H1 (cell line): Measurements from ENCODE around the gene CDC42EP4. TPM values are rescaled to one million over a fixed set of nuclear protein-coding genes. Genes with fewer than 3 reads are reported as not detected.

Experiments
- CTCF ChIA-PET: fragments of 300-600 bp; sonication (Branson Sonifier 250); formaldehyde crosslinking; loops from one replicate; lab custom pipeline; 2021; ENCODE audit not compliant: partially characterized antibody; lab: Charles Lee
- POLR2A ChIA-PET: fragments of 300-600 bp; sonication (Branson Sonifier 250); formaldehyde crosslinking; loops from one replicate; lab custom pipeline; 2021; ENCODE audit warnings: inconsistent platforms; ENCODE audit not compliant: partially characterized antibody; lab: Charles Lee
- DNase-seq, 2 experiments: peaks; one replicate each; pipeline versions ENCODE4 v3.0.0 to v3.0.0-alpha.2; 2010 to 2022; ENCODE audit warnings: low spot score in 2 of 2, low read depth in 1 of 2, mixed read lengths in 1 of 2
- FAIRE-seq: peaks from 2 replicates; lab custom pipeline; 2011; peaks lifted over from hg19 to GRCh38; lab: Jason Lieb, UNC
- H2AFZ ChIP-seq: 2 replicates; pipeline ENCODE4 v1.8.1; 2012; ENCODE audit warnings: low read length, inconsistent platforms
- H2AK5ac ChIP-seq: 2 replicates; pipeline ENCODE4 v1.6.1; 2013; ENCODE audit warnings: low read depth, low read length
- H2BK120ac ChIP-seq: replicated peaks from 2 replicates; pipeline ENCODE3; 2013; ENCODE audit warnings: low read depth, low read length, inconsistent platforms
- H2BK12ac ChIP-seq: 2 replicates; pipeline ENCODE4 v1.6.1; 2013; ENCODE audit warnings: low read depth, low read length
- H2BK15ac ChIP-seq: 2 replicates; pipeline ENCODE4 v1.6.1; 2013; ENCODE audit warnings: low read length
- H2BK20ac ChIP-seq: 2 replicates; pipeline ENCODE4 v1.6.1; 2013; ENCODE audit warnings: low read length
- H2BK5ac ChIP-seq: 2 replicates; pipeline ENCODE4 v1.6.1; 2013; ENCODE audit warnings: low read depth, low read length
- H3K14ac ChIP-seq: 2 replicates; pipeline ENCODE4 v1.6.1; 2013; ENCODE audit warnings: inconsistent platforms; ENCODE audit not compliant: insufficient read length
- H3K18ac ChIP-seq: 2 replicates; pipeline ENCODE4 v1.6.1; 2013; ENCODE audit warnings: low read length; ENCODE audit errors: extremely low read depth
- H3K23ac ChIP-seq: 2 replicates; pipeline ENCODE4 v1.6.1; 2013; ENCODE audit warnings: inconsistent platforms; ENCODE audit not compliant: insufficient read length
- H3K23me2 ChIP-seq: 2 replicates; pipeline ENCODE4 v1.6.1; 2013; ENCODE audit warnings: low read depth, low read length
- H3K27ac ChIP-seq: 2 replicates; pipeline ENCODE4 v1.6.1; 2011; ENCODE audit warnings: low read depth, low read length, inconsistent platforms
- H3K27me3 ChIP-seq, 4 experiments: replicated peaks in 1 of 4; 1 replicate in 1 of 4; 2 replicates in 3 of 4; pipeline versions ENCODE4 v1.6.1 to v1.8.1; 2011 to 2013; ENCODE audit warnings: low read length in 3 of 4, mild to moderate bottlenecking in 3 of 4, inconsistent platforms in 2 of 4, mixed read lengths in 2 of 4, moderate library complexity in 1 of 4; ENCODE audit not compliant: control insufficient read depth in 3 of 4, insufficient read depth in 3 of 4; ENCODE audit errors: extremely low read depth in 1 of 4
- H3K36me3 ChIP-seq, 4 experiments: 2 replicates each; pipeline versions ENCODE4 v1.6.1 to v1.8.1; 2011 to 2013; ENCODE audit warnings: mild to moderate bottlenecking in 4 of 4, low read length in 3 of 4, moderate library complexity in 2 of 4, control low read depth in 1 of 4, inconsistent platforms in 1 of 4; ENCODE audit not compliant: insufficient read depth in 4 of 4, control insufficient read depth in 2 of 4
- H3K4ac ChIP-seq: replicated peaks from 2 replicates; pipeline ENCODE3; 2013; ENCODE audit warnings: low read length, low read depth, mixed read lengths, inconsistent platforms; ENCODE audit not compliant: insufficient read length
- H3K4me1 ChIP-seq, 4 experiments: replicated peaks in 1 of 4; 1 replicate in 1 of 4; 2 replicates in 3 of 4; pipeline versions ENCODE4 v1.6.1 to v1.8.1; 2011 to 2013; ENCODE audit warnings: low read length in 3 of 4, inconsistent platforms in 2 of 4, mixed read lengths in 1 of 4; ENCODE audit not compliant: insufficient read depth in 4 of 4, control insufficient read depth in 3 of 4
- H3K4me2 ChIP-seq, 2 experiments: 2 replicates each; pipeline versions ENCODE4 v1.6.1 to v1.8.1; 2011 to 2013; ENCODE audit warnings: low read depth in 2 of 2, low read length in 2 of 2, control low read depth in 1 of 2, inconsistent platforms in 1 of 2, mild to moderate bottlenecking in 1 of 2; ENCODE audit not compliant: insufficient read depth in 1 of 2
- H3K4me3 ChIP-seq, 4 experiments: fragments of 200-600, 300-600 bp in 1 of 4; sonication (generic), shearing (Covaris generic), sonication (Bioruptor Twin) in 1 of 4; 2 replicates each; pipeline versions ENCODE4 v1.5.1 to v1.8.1; 2011 to 2016; ENCODE audit warnings: low read length in 4 of 4, low read depth in 3 of 4, control low read depth in 2 of 4, inconsistent platforms in 2 of 4, mild to moderate bottlenecking in 2 of 4, mixed read lengths in 1 of 4, moderate library complexity in 1 of 4; ENCODE audit not compliant: insufficient read depth in 2 of 4; ENCODE audit errors: extremely low read depth in 1 of 4
- H3K56ac ChIP-seq: replicated peaks from 2 replicates; pipeline ENCODE3; 2013; ENCODE audit warnings: low read depth, mild to moderate bottlenecking, mixed read lengths, low read length, inconsistent platforms; ENCODE audit not compliant: insufficient read length
- H3K79me1 ChIP-seq: 2 replicates; pipeline ENCODE4 v1.6.1; 2013; ENCODE audit warnings: low read depth, low read length, control low read depth
- H3K79me2 ChIP-seq, 2 experiments: 2 replicates each; pipeline versions ENCODE4 v1.6.1 to v1.8.1; 2012 to 2013; ENCODE audit warnings: low read length in 2 of 2, mild to moderate bottlenecking in 2 of 2, inconsistent platforms in 1 of 2; ENCODE audit not compliant: insufficient read depth in 2 of 2, control insufficient read depth in 1 of 2
- H3K9ac ChIP-seq, 4 experiments: replicated peaks in 1 of 4; 1 replicate in 1 of 4; 2 replicates in 3 of 4; pipeline versions ENCODE4 v1.6.1 to v1.8.1; 2011 to 2013; ENCODE audit warnings: low read depth in 3 of 4, low read length in 3 of 4, control low read depth in 2 of 4, mild to moderate bottlenecking in 2 of 4, moderate library complexity in 2 of 4, inconsistent platforms in 1 of 4; ENCODE audit errors: extremely low read depth in 1 of 4
- H3K9me3 ChIP-seq, 2 experiments: 2 replicates each; pipeline versions ENCODE4 v1.6.1 to v1.8.1; 2012 to 2013; ENCODE audit warnings: mild to moderate bottlenecking in 2 of 2, moderate library complexity in 2 of 2, control low read depth in 1 of 2, inconsistent platforms in 1 of 2, low read depth in 1 of 2, low read length in 1 of 2, mixed read lengths in 1 of 2; ENCODE audit not compliant: insufficient read depth in 2 of 2
- H4K20me1 ChIP-seq, 2 experiments: replicated peaks in 1 of 2; 2 replicates each; pipeline versions ENCODE3 to v1.8.1; 2011 to 2013; ENCODE audit warnings: inconsistent platforms in 2 of 2, low read length in 2 of 2, mild to moderate bottlenecking in 1 of 2; ENCODE audit not compliant: insufficient read depth in 2 of 2, control insufficient read depth in 1 of 2
- H4K5ac ChIP-seq: 2 replicates; pipeline ENCODE4 v1.6.1; 2013; ENCODE audit warnings: low read length, low read depth, mixed read lengths, inconsistent platforms; ENCODE audit not compliant: insufficient read length
- H4K8ac ChIP-seq: 2 replicates; pipeline ENCODE4 v1.8.0; 2013; ENCODE audit warnings: mild to moderate bottlenecking, moderate library complexity, low read length, inconsistent platforms; ENCODE audit not compliant: insufficient read depth; ENCODE audit errors: extremely low read depth
- H4K91ac ChIP-seq: replicated peaks from 2 replicates; pipeline ENCODE3; 2013; ENCODE audit warnings: low read length, mixed read lengths, inconsistent platforms; ENCODE audit not compliant: insufficient read length
- GABPA ChIP-seq: IDR thresholded peaks from 2 replicates; pipeline ENCODE4 v1.6.1; 2011; ENCODE audit warnings: mild to moderate bottlenecking, low read length, moderate library complexity, borderline replicate concordance; ENCODE audit not compliant: insufficient read depth
- JUN ChIP-seq: IDR thresholded peaks from 2 replicates; pipeline ENCODE4 v1.6.1; 2011; ENCODE audit warnings: low read depth, mild to moderate bottlenecking, improper control_type of control experiment, low read length
- SIN3A ChIP-seq, 2 experiments: IDR thresholded peaks in 1 of 2; conservative IDR thresholded peaks in 1 of 2; 2 replicates each; pipeline ENCODE4 v1.6.1; 2011 to 2012; ENCODE audit warnings: low read length in 2 of 2, improper control_type of control experiment in 1 of 2, low read depth in 1 of 2, mild to moderate bottlenecking in 1 of 2
- YY1 ChIP-seq: IDR thresholded peaks from 2 replicates; pipeline ENCODE4 v1.6.1; 2011; ENCODE audit warnings: low read depth, mild to moderate bottlenecking, low read length
- WGBS, 2 experiments: shearing (Covaris generic) in 1 of 2; methylation state at CpG; one replicate each; pipeline versions ENCODE4 v1.1.6 to v1.1.7; 2013 to 2015; ENCODE audit warnings: low lambda C conversion rate in 2 of 2, mixed read lengths in 2 of 2, inconsistent platforms in 1 of 2, low coverage in 1 of 2, missing lambda C conversion rate in 1 of 2; ENCODE audit not compliant: insufficient replicate concordance in 2 of 2, insufficient coverage in 1 of 2, insufficient read length in 1 of 2; ENCODE audit errors: extremely low coverage in 1 of 2, missing lambda C conversion rate in 1 of 2; 5-methylcytosine and 5-hydroxymethylcytosine counted together
- polyA plus RNA-seq, 7 experiments: library from polyadenylated mRNA; depleted of rRNA in 3 of 7; stranded (reverse) in 5 of 7; unstranded in 2 of 7; fragments of >200 nt in 5 of 7; fragments of 200-250 nt in 2 of 7; gene quantifications; 1 replicate in 5 of 7; 2 replicates in 1 of 7; 4 replicates in 1 of 7; pipeline versions ENCODE4 v1.2.1 to v1.2.3, GENCODE V29; 2011 to 2013; ENCODE audit warnings: missing spikeins in 2 of 7, mixed read lengths in 2 of 7
- total RNA-seq: library from RNA; stranded (reverse); fragmentation: NEBNext Ultra II Directional; extraction: Animal tissue kit (Norgen Biotek cat#: 25700); gene quantifications from 2 replicates; pipeline ENCODE4 v1.2.1, GENCODE V29; 2021

CDC42EP4 gene
- total and polyA plus RNA-seq, 2 of the 8 experiments (the other 6 are each of a cell fraction or from before 2014, with no cell fraction given) = 8.8 to 12.6 TPM

DNA sequence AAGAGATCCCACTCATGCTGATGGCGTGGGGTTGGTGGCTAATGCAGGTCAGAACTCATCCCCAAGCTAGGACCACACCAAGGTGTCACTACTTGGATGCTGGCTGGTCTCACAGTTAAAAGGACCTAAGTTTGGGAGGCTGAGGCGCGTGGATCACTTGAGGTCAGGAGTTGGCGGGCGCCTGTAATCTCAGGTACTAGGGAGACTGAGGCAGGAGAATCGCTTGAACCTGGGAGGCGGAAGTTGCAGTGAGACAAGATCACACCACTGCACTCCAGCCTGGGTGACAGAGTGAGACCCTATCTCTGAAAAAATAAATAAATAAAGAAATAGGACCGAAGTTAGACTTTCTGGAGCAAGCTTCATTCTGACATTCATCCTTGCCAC, 6.6 kb upstream of the CDC42EP4 start:
- 90% methylated on average over 8 of the region's 8 CpGs; no CpG with 5 or more reads in 1 of the 2 experiments for WGBS, 2 experiments
- H3K9ac ChIP-seq = no peak overlapping the region

More for the DNA sequence above, 6.6 kb upstream of the CDC42EP4 start:
- H3K79me2 ChIP-seq = no peaks in the 10 kb centered on the region
- H2AK5ac ChIP-seq = no peak overlapping the region
- H4K20me1 ChIP-seq = no peaks in the 10 kb centered on the region
- H2BK5ac ChIP-seq = no peak overlapping the region
- no peak overlapping the region for H2BK120ac ChIP-seq
- H3K14ac ChIP-seq = no peak overlapping the region
- no peak overlapping the region for H2BK12ac ChIP-seq
- no peak overlapping the region for H3K18ac ChIP-seq
- no peaks in the 10 kb centered on the region for H3K79me1 ChIP-seq
- no peak overlapping the region for H3K4me3 ChIP-seq
- H3K56ac ChIP-seq = no peak overlapping the region
- H3K4me2 ChIP-seq = no peak overlapping the region
- H4K5ac ChIP-seq = no peak overlapping the region
- 0 out of 2 replicates have a peak overlapping the region, but pooled peaks have one; percentile 15 for H2BK20ac ChIP-seq
- FAIRE-seq (no peak), DNase-seq (no peak)
- POLR2A ChIA-PET = no interaction called here
- no peaks in the 10 kb centered on the region for H3K36me3 ChIP-seq
- TF ChIP-seq SIN3A (conservative IDR thresholded peaks at IDR 0.05 in 1 of 2, IDR thresholded peaks at IDR 0.05 in 1 of 2; ENCODE audit: low read depth in 1 of 2, low read length in 2 of 2) = no peak
- no peak for TF ChIP-seq YY1
- TF ChIP-seq GABPA = no peak
- TF ChIP-seq JUN = no peak
- peaks cover 0 to 6% (median 3%) of the 10 kb centered on the region in 4 experiments; a peak in 4 of 7 replicates for H3K4me1 ChIP-seq
- H3K23ac ChIP-seq = no peak overlapping the region
- H3K4ac ChIP-seq = no peak overlapping the region
- H4K8ac ChIP-seq = no peak overlapping the region
- no peak overlapping the region for H4K91ac ChIP-seq
- no peak overlapping the region for H3K27ac ChIP-seq
- H2BK15ac ChIP-seq = no peak overlapping the region
- CTCF ChIA-PET = interaction anchor here (0.6 to 2.9 kb wide), 7 partner anchors 11 to 601 kb away, joined by 3 to 16 read pairs (median 3); no protein-coding TSS in a partner anchor
- H2AFZ ChIP-seq = no peak overlapping the region
- no peaks in the 10 kb centered on the region for H3K9me3 ChIP-seq
- no peaks in the 10 kb centered on the region for H3K23me2 ChIP-seq
- H3K27me3 ChIP-seq = peaks cover 0 to 6% (median 2%) of the 10 kb centered on the region in 4 experiments; a peak in 3 of 7 replicates
